IPS-15b (cell line): Measurements from ENCODE around the gene C2CD4B.

Experiments
- H3K27me3 ChIP-seq: one replicate; pipeline ENCODE4 v1.6.1; 2013; ENCODE audit warnings: low read length; ENCODE audit not compliant: control insufficient read depth, insufficient read depth
- H3K36me3 ChIP-seq: one replicate; pipeline ENCODE4 v1.6.1; 2013; ENCODE audit warnings: low read length; ENCODE audit not compliant: control insufficient read depth, insufficient read depth
- H3K4me1 ChIP-seq: one replicate; pipeline ENCODE4 v1.6.1; 2013; ENCODE audit warnings: mild to moderate bottlenecking, low read length; ENCODE audit not compliant: control insufficient read depth, insufficient read depth
- H3K4me3 ChIP-seq: one replicate; pipeline ENCODE4 v1.5.1; 2013; ENCODE audit warnings: low read depth, low read length
- H3K9ac ChIP-seq: one replicate; pipeline ENCODE4 v1.6.1; 2013; ENCODE audit warnings: low read depth, mild to moderate bottlenecking, low read length
- H3K9me3 ChIP-seq: one replicate; pipeline ENCODE4 v1.6.1; 2013; ENCODE audit warnings: mild to moderate bottlenecking, low read length; ENCODE audit not compliant: control insufficient read depth, insufficient read depth

C2CD4B gene

DNA sequence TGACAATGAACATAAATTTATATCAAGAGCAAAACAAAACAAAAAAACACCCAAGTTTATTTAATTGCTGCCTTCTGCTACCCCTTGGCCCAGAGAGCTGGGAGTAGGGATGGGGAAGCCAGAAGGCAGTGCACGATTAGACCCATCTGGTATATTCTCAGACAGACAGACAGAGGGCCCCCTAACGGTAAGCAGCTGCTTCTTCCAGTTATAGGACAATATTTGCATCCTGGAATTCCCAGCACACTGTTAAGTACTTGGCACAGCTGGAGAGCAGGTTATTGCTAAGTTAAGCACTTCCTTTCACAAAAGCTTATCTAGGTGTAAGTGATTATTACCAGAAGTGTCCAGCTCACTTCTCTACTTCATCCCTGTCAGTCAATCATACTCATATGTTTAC is 39.3 kb downstream of the C2CD4B start:
- Histone ChIP-seq H3K4me1 (no peaks in the 10 kb centered on the region), H3K27me3 (no peaks in the 10 kb centered on the region), H3K9me3 (no peaks in the 10 kb centered on the region), H3K4me3 (no peak overlapping the region), H3K36me3 (no peaks in the 10 kb centered on the region), H3K9ac (no peak overlapping the region)

DNA sequence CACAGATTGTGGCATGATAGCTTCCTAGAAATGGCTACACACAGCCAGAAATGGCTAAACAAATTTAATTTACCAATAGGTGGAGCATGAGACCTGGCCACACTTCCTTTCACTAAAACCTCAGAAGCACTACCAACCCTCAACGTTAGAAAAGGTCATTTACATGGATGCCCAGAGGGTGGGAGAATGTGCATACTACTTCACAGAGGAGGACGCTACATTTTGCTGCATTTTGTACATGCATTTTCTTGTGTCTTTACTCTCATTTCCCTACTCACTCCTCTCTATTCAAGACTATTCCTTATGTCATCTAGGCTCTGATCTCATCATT is 40.1 kb downstream of the C2CD4B start:
- Histone ChIP-seq H3K4me3 (no peak overlapping the region), H3K27me3 (no peaks in the 10 kb centered on the region), H3K4me1 (no peaks in the 10 kb centered on the region), H3K9ac (no peak overlapping the region), H3K9me3 (no peaks in the 10 kb centered on the region), H3K36me3 (no peaks in the 10 kb centered on the region)

DNA sequence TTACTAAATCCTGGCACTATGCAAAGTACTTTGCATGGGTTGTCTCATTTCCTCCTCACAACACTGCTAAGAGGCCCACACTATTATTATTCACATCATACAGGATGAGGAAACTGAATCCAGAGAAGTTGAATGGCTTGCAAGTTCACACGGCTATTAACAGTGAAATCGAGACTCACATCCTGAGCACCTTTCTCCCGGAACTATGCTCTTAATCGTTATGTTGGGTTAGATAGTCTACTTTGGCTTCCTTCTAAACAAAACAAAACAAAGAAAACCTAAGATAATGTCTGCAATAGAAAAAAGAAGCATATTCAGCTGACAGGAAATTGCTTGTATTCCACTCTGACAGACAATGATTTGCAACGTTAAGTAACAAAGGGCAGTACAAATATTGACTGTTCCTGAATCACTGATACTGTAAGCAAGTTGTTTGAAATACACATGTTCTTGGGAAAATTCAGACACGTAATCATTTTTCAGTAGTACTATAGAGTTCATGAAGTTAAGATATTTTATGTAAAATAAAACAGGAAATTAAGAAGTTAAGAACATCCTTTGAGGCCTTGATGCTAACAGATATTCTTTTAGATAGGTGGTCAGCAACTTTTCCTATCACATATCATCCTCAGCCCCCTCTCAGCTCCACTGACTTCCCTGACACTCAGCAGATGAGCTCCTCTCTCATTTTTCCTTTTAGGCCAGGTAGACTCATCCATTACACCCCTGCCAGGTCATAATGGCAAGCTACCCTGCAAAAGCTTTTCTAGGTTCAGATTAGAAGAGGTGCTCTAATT is 40.7 kb downstream of the C2CD4B start:
- no peaks in the 10 kb centered on the region for H3K36me3 ChIP-seq
- H3K9me3 ChIP-seq, result no peaks in the 10 kb centered on the region
- H3K27me3 ChIP-seq, result no peaks in the 10 kb centered on the region
- no peak overlapping the region for H3K9ac ChIP-seq
- no peak overlapping the region for H3K4me3 ChIP-seq
- peaks cover under 1% of the 10 kb centered on the region for H3K4me1 ChIP-seq

GRCh38 chr15:62122249-62122648 is 42.8 kb downstream of the C2CD4B start:
- no peak overlapping the region for H3K9ac ChIP-seq
- H3K4me3 ChIP-seq, result no peak overlapping the region
- no peaks in the 10 kb centered on the region for H3K9me3 ChIP-seq
- H3K36me3 ChIP-seq, result no peaks in the 10 kb centered on the region
- no peaks in the 10 kb centered on the region for H3K27me3 ChIP-seq
- H3K4me1 ChIP-seq, result peaks cover 3% of the 10 kb centered on the region

- Histone ChIP-seq H3K4me1 (peaks cover 3% of the 10 kb centered on the region), H3K4me3 (no peak overlapping the region), H3K27me3 (no peaks in the 10 kb centered on the region), H3K36me3 (no peaks in the 10 kb centered on the region), H3K9me3 (no peaks in the 10 kb centered on the region), H3K9ac (no peak overlapping the region)
These were observed 43.6 kb downstream of the C2CD4B start for GRCh38 chr15:62121273-62122015.

DNA sequence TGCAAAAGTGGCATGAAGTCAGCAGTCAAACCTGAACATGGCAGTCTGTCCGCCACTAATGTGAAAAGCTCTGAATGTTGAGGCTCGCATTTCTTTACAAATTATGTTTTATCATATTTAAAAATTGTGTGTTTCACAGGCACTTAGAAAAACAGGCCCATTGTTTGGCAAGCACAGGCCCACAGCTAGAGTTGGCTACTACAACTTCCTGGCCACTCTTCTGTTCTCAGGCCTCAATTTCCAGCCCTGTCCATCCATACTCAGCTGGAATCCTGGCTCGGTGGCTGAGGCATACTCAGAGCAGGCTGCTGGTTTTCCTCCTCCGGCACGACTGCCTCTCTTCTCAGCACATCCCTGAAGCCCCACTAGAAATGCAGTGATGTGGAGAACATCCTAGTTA is 44.3 kb downstream of the C2CD4B start:
- Histone ChIP-seq H3K9ac (no peak overlapping the region), H3K27me3 (no peaks in the 10 kb centered on the region), H3K36me3 (no peaks in the 10 kb centered on the region), H3K4me1 (peaks cover 3% of the 10 kb centered on the region), H3K4me3 (no peak overlapping the region), H3K9me3 (no peaks in the 10 kb centered on the region)

- Histone ChIP-seq H3K27me3 (no peaks in the 10 kb centered on the region), H3K4me3 (no peak overlapping the region), H3K9me3 (no peaks in the 10 kb centered on the region), H3K4me1 (peaks cover 3% of the 10 kb centered on the region), H3K9ac (no peak overlapping the region), H3K36me3 (no peaks in the 10 kb centered on the region)
These were observed 45.2 kb downstream of the C2CD4B start for GRCh38 chr15:62119874-62120273.

- no peaks in the 10 kb centered on the region for H3K27me3 ChIP-seq
- H3K36me3 ChIP-seq, result no peaks in the 10 kb centered on the region
- no peak overlapping the region for H3K9ac ChIP-seq
- no peaks in the 10 kb centered on the region for H3K9me3 ChIP-seq
- peaks cover 3% of the 10 kb centered on the region for H3K4me1 ChIP-seq
- no peak overlapping the region for H3K4me3 ChIP-seq
These were observed 45.7 kb downstream of the C2CD4B start for GRCh38 chr15:62119227-62119864.

- H3K9ac ChIP-seq, result no peak overlapping the region
- peaks cover 3% of the 10 kb centered on the region for H3K4me1 ChIP-seq
- H3K36me3 ChIP-seq, result no peaks in the 10 kb centered on the region
- H3K4me3 ChIP-seq, result no peak overlapping the region
- H3K27me3 ChIP-seq, result no peaks in the 10 kb centered on the region
- H3K9me3 ChIP-seq, result no peaks in the 10 kb centered on the region
These were observed 46.4 kb downstream of the C2CD4B start for GRCh38 chr15:62118520-62119226.

DNA sequence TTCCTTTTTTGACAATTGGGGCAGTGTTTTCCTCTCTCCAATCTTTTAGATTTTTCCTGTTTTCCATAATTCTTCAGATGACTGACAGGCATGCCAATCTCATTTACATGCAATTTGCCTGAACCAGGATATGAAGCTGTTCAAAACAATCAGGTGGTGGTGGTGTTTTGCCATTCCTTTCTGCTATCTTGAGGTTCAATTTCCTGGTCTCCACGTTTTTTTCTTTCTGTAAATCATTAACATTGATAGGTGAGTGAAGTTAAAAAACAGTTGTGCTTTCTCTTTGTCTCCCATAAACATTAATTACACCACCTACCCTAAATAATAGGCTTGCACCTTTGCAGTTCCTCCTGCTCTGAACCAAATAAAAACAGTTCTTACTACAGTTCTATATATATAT is 49.2 kb downstream of the C2CD4B start:
- Histone ChIP-seq H3K9me3 (no peaks in the 10 kb centered on the region), H3K36me3 (no peaks in the 10 kb centered on the region), H3K27me3 (no peaks in the 10 kb centered on the region), H3K9ac (no peak overlapping the region), H3K4me3 (no peak overlapping the region), H3K4me1 (peaks cover 3% of the 10 kb centered on the region)
